NCI-H1048 (cell line): Measurements from ENCODE around the gene RNF145.

ENCODE experiments used
- DNase-seq: peaks from one replicate; lab custom pipeline; 2025; lab: John Stamatoyannopoulos, UW

The RNF145 gene

DNA sequence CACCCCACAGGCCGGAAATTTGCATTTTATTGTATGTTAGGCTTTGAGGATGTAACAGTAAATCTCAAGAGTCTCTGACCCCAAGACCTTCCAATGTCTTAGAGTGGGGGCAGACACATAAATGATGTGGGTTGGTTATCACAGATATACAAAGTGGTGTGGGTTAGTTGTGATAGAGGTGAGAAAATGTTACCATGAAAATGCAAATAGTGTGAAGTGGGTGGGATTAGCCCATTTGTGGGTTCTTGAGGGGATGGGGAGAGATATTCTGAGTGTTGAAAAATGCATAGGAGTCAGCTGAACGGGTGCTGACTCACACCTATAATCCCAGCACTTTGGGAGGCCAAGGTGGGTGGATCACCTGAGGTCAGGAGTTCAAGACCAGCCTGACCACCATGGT lies 7.9 kb upstream of the RNF145 start:
- no peak for DNase-seq

DNA sequence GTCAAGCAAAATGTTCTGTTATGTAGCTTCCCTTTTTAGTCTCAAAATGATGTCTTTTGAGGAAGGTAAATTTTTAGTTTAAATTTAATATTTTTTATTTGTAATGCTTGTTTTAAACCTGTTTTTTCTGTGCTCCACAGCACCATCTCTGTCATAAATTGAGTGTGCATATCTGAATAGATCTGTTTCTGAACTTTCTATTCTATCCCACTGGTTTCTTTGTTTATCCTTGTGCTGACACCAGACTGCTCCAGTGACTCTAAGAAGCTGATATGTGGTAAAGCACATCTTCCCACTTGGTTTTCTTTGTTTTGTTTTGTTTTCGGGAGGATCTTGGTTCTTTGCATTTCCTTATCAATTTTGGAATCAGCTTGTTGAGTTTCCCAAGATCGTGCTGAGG lies 7.1 kb upstream of the RNF145 start:
- no peak for DNase-seq

DNA sequence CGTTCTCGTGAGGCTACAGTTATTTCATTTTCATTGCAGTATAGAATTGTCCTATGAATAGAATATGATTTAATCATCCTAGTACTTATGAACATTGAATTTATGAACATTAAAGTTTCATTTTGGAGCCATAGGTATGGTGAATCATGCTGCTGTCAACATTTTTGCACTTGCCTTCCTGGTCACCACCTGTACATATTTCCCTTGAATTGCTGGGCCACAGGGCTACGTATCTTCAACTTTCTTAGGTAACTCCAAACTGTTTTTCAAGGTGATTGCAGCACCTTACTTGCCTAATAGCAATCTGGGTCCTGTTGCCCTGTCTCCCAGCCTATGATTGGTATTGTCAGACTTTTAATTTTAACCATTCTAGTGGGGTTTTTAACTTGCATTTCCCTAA lies 6.5 kb upstream of the RNF145 start:
- DNase-seq: no peak

DNA sequence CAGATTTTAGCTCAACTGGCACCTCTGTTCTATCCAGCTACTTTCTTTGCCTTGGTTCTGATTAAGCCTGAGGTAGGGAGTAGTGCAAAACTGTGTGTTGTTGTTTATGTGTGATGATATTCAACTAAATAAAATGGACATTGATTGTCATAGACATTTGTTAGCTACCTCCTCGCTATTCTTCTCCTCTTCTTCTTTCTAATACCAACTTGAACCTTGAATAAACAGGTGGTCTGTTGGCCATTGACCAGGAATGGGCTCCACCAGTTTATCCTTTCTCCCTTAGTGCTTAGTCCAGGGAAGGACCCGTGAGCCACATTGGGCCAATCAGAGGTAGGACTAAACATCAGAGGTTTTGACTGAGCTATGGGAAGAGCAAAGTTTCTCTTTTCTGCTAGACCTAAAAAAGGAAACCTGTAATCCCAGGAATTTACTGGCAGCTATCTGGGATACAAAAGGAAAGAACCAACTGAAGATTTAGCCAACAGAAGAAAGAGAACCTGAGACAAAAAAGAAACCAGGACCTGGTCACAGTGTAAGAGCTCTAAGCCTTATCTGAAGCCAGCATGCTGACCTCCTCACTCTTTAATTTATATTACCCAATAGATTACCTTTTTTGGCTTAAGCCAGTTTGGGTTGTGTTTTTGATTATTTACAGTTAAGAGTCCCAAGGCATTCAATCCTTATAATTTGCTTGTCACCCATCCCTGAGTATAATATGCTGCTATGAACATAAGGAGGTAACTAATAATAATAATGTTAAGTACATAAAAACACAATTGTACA lies 5.3 kb upstream of the RNF145 start:
- no peak for DNase-seq

DNA sequence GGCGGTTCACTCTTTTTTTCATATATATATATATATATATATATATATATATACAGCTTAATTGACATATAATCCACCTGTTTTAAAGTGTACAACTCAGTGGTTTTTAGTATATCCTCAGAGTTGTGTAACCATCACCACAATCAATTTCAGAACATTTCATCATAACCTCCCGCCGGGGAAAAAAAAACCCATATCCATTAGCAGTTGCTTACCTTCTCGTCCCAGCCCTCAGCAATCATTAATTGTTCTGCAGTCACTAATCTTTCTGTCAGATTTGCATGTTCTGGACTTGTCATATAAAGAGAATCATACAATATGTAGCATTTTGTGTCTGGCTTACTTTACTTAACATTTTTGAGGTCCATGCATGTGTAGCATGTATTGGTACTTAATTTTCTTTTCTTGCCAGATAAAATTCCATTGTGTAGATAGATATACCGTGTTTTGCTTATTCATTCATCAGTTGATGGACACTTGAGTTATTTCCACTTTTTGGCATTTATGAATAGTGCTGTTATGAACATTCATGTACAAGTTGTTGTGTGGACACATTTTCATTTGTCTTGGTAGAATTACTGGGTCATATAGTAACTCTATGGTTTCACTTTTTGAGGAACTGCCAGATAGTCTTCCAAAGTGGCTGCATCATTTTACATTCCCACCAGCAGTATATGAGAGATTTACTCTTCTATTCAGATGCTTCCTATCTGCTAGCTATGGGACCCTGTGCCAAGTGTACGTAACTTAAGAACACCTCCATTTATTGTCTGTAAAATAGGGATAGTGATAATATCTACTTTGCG lies 3.5 kb upstream of the RNF145 start:
- DNase-seq: no peak

DNA sequence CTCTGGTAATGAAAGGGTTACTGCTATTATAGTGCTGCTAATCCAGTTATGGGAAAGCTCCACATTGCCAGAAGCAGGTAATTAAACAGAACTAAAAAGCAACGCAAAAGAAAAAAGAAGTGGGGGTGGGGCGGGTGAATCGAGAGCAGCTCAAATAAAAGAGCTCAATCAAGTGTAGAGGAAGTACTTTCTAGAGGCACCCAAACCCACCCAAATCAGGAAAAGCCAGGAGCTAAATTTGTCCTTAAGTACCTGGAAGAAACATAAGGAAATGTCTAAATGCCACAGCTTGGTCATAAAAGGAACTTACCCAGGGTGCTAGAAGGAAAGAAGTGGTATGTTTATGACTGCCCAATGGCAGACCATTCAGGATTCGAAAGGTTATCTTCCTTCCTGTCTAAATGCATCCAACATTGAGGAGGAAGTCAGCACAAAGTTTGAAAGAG lies 2.4 kb upstream of the RNF145 start:
- no peak for DNase-seq

DNA sequence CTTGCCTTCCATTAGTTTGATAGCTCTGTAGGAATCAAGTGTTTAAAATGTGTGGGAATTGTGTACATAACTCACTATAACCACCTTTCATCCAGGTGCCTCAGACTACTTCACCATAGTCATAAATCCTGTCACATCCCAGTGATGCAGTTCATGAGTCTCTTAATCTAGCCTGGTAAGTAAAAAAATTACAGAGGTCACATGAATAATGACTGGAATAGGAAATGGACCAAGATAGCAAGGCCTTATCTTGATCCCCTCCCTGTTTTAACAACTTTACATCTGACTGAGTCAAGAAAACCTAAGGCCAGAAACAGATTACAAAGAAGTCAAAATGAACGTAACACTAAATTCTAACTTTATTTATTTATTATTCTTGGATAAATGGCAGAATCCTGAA lies 1.5 kb upstream of the RNF145 start:
- no peak for DNase-seq

DNA sequence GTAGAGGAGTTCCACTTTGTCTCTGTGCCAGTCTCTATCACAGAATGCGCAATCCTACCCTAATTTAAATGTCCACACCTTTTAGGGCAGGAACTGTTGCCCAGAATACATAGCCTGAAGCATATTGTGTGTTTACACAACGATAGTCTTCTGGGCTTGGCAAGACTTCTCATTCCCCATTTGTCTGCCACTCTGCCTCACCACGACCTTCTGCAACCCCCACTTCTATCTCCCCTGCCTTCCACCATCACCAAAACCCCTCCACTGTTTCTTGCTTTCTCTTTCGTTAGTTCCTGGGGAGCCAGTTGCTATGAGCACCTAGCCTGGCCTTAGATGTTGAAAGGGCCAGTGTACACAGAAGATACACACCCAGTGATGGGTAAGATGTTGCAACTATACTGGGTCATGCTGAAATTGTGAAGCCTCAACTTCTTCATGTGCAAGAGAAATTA lies 883 bp upstream of the RNF145 start:
- DNase-seq: no peak

DNA sequence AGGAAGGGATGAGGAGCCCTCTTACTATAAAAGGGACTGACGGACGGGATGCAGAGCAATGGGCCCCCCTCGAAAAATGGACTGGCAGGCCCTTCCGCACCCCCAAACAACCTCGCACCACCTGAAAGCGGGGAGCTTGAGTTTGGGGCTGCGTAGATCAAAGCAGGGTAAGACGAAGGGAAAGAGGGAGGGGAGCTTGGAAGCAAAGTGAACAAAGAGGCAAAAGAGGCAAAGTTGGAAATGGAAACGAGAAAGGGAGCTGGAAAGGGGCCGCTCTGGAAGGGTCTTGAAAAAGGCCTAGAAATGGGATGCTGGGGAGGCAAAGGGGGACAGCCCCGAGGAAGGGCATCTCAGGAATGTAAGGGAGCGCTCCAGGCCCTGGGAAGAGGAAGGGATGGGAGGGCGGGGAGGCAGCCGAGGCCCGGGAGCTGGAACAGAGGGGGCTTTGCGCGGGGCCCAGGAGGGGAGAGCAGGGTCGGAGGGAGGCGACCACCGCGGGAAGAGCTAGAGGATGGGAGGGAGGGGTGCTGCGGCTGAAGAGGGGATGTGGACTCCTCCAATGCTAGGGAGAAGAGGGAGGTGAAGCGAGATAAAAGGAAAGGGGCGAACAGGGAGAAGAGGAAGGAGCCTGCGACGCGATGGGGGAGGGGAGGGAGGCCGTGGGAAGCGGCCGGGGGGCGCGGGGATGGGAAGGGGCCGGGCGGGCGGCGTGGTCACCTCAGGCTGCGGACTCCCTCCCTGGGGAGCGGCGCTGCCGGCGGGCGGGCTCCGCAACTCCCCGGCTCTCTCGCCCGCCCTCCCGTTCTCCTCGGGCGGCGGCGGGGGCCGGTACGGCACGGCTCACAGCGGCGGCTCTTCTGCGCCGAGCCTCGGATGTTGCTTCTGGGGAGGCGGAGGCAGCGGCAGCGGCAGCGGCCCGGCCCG lies 577 bp downstream of the RNF145 start:
- DNase-seq: no peak

DNA sequence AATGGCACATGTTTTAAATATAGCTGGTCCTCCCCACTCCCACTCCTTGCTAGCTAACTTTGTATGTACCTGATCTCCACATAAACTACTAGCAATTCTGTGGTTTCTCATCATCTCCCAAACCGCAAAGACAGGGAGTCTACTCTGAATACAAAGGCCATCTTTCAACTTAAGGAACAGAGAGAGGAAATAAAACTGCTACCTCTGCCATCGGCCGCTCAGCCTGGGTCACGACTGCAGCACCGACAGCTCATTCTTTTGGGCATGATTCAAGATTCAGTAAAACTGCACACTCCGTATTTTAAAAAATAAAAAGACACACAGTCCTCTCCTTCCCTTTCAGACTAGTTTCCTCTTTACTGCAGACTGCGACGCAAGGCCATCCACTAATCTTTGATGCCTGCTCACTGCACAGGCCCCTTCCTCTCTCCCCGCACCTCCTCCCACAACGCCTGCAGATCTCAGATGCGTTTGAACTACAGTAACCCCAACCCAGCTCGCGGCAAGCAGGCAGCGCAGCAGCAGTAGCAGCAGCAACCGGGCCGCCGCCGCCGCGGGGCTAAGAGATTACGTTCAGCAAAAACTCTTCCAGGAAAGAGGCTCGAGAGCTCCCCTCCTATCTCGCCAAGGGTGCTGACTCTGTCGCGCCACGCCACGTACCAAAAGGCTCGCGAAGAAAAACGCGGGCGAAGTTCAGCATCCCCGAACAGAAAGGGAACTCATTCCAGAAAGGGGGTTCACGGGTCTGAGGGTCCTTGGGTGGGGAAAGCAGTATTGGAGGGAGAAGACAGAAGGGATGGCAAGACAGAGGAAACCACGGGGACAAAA lies 1.5 kb downstream of the RNF145 start:
- peak; percentile 53 for DNase-seq

DNA sequence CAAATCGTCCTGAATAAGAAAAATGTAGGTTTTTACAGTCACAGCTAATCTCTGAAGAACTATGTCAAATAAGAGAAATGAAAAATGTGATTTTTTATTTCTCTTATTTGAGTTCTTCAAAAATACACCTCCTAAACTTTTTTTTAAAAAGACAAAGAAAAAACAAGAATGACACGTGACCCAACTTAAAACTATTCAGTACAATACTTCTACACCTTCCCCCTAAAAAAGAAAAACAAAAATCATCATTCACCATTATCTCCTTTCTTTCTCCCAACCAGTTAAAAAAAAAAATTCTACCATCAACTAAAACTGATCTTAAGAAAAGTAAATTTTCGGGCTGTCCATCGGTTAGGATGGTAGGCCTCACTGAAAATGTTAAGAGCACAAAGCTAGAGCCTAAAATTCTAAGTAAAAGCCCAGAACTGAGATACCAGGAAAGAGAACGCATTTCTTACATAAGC lies 2.1 kb downstream of the RNF145 start:
- DNase-seq: no peak

DNA sequence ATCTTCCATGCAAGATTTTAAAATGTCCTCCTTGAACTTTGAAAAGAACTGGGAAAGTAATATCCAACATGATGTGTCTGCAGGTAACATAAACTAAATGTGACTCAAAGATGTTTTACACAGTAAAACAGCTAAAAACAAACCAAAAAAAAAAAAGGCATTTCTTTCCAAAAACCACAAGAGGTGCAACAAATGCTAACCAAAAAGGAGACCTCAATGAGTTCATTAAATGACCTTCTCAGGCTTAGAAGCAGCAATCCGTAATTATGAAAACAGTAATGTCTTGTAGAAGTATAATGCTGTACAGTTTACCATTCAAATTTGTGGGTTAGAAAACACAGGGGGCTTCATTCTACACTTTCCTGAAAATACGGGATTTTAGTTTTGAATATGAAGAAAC lies 2.5 kb downstream of the RNF145 start:
- no peak for DNase-seq

DNA sequence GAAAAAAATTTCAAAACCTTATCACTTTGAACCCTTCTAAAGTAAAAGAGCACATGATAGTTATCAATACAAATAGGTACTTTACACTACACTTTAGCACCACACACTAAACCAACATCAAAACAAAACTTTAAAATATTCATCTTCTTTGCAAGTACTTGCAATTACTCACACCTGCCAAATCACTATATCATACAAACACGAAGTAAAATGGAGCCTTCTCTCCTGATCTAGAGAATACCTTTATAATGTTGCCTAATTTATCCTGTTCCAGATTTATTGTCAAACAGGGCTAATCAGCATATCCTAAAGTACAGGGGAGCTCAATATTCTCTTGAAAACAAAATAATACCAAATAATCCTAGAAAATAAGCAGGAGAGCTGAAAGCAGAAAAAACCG lies 3.0 kb downstream of the RNF145 start:
- no peak for DNase-seq

DNA sequence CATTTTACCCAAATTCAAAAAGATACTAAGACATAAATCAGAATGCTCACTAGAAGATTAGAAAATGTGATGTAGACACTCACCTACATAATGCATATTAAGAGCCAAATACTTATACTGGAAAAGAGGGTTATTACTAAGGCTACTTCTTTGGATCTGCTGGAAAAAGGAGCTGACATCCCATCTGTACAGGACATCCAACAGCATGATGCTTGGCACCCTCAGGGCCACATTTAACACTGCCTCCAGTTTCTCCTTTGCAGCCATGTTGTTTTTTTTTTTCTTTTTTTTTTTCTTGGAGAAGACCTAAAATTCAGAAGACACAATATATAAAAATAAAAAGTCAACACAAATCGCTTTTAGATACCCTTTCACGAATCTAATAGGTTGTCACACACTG lies 6.0 kb downstream of the RNF145 start:
- DNase-seq: no peak

DNA sequence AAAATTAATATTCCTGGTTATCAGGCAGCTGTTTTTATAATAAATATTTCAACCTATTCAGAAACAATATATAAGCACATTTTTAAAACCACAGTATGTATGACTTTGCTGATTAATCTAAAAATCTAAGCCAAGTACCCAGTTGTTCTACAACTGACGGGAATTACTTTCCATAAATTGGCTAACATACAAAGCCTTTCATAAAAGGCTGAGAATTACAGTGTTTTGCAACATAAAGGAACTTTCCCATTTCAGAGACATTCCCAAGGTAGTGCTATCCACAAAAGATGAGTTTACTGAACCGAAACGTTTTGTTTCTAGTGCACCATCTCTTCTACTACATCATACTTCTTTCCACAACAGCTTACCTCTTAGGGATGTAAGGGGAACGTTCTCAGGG lies 7.2 kb downstream of the RNF145 start:
- no peak for DNase-seq

DNA sequence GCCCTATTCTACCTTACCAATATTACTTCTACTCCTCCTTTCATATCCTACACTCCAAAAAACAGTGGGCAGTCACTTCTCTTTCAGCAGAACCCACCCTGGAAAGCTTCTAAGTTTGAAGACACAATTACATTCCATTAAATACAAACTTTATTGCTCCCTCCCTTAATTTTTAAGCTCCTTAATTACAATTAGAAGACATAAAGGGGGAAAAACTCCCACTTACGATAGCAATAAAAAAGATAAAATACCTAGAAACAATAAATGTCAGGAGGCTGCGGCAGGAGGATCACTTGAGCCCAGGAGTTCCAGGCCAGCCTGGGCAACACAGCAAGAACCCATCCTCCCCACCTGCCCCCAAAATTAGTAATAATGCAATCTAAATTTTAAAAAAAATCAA lies 9.6 kb downstream of the RNF145 start:
- DNase-seq: no peak

DNA sequence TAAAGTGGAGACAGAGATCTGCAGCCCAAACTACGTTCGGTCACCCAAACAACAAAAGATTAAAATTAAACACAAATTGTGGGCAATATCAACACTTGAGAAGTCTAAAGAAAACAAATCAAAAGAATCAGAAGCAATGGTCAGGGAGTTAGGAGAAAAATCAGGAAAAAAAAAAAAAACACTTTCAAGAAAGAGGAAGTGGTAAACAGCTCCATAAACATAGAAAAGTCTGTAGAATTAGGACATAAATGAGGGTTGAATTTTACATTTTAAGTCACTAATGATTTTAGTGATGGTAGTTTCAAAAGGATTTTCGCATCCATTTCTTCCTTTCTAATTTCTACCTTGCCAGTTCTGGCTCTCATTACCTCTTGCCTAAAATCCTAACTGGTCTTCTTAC lies 10.1 kb downstream of the RNF145 start:
- DNase-seq: no peak

DNA sequence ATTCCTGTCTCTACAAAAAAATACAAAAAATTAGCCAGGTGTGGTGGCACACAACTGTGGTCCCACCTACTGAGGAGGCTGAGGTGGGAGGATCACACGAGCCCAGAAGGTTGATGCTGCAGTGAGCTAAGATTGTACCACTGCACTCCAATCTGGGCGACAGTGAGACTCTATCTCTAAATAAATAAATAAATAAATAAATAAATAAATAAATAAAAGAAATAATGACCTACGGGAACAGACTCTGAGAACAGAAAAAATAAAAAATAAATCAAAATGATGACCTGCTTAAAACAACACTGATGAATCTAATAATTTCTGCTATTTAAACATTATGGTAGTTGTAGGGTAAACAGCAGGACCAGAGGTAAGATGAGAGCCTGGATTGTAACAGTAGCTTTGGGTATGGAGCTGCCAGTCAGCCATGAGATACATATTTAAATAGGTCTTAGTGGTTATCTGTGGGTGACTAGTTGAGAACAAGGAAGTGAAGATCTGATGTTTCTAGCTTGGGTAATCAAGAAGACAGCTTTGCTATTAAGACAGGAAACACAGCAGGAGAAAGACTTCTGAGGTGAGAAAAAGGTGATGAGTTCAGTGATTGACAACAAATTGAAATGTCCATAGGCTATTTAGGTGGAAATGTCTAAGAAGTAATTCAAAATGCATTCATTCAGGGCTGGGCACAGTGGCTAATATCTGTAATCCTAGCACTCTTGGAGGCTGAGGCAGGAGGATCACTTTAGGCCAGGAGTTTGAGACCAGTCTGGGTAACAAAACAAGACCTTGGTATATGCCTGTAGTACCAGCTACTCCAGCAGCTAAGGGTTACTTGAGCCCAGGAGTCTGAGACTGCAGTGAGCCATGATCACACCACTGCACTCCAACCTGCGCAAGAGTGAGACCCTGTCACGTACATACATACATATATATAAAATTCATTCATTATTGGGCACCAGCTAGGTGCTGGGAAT lies 11.0 kb downstream of the RNF145 start:
- no peak for DNase-seq

DNA sequence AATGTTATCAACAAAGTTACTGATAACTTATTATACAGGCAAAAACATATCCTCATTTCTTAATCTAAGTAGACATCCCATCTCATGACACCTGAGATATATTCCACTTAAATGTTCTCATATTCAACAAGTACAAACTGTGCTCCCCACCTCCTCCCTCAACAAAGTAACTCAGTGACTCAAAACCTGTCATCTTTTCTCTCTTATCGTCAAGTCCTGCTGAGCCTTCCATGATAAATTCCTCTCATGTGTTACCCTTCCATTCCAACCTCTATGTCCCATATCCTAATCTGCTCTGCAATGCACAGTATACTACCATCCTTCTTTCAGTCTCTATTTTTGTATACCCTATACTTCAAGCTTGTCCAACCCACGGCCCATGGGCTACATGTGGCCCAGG lies 13.6 kb downstream of the RNF145 start:
- no peak for DNase-seq

DNA sequence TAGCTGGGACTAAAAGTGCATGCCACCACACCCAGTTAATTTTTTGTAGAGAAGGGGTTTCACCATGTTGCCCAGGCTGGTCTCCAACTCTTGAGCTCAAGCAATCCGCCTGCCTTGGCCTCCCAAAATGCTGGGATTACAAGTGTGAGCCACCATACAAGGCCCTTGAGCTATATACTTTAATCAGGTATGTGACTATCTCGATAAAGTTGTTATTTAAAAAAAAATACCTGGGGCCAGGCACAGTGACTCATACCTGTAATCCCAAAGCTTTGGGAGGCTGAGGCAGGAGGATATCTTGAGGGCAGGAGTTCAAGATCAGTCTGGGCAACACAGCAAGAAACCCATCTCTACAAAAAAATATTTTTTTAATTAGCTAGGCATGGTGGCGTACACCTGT lies 19.2 kb downstream of the RNF145 start:
- DNase-seq: no peak
